Ishikawa (cell line): ENCODE data around the gene NR2F1-AS1.

Experiments used
- TAF1 ChIP-seq: IDR thresholded peaks from 2 replicates; pipeline ENCODE4 v1.6.1; 2012; ENCODE audit warnings: low read depth, mild to moderate bottlenecking
- TF ChIP-seq, protein P1 (sequence below): IDR thresholded peaks from 2 replicates; pipeline ENCODE4 v1.6.1; 2012

DNA sequence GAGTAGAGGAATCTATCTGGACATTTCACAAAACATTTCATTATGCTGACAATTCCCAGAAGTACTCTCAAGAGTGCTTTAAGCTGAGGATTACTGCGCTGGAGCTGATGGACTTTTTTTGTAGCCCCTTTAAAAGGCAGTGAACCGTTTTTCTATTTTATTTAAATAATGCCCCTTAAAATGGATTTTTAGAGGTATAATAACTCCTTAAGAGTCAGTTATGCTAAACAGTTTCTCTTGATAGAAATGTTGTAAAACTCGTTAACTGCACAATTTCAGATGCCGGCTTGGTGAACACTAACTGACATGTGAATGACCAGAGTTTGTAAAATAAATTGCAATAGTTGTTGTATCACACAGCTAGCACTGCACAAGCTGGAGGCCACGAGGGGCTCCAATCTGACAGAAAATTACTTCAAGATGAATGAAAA is 174.0 kb downstream of the NR2F1-AS1 start:
- TF ChIP-seq, protein P1, sequence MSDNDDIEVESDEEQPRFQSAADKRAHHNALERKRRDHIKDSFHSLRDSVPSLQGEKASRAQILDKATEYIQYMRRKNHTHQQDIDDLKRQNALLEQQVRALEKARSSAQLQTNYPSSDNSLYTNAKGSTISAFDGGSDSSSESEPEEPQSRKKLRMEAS: no peak
- no peak for TF ChIP-seq TAF1
